CD4-positive, alpha-beta memory T cell (primary cell): ENCODE measurements around the gene URAD. TPM values are rescaled to one million over a fixed set of nuclear protein-coding genes. Genes with fewer than 3 reads are reported as not detected.

ENCODE experiments used
- CTCF ChIA-PET: fragments of 350-600 bp; sonication (Branson Sonifier 250); formaldehyde crosslinking; loops from one replicate; lab custom pipeline; 2021; ENCODE audit warnings: inconsistent platforms; ENCODE audit not compliant: partially characterized antibody; lab: Charles Lee
- POLR2A ChIA-PET: fragments of 350-600 bp; sonication (Branson Sonifier 250); formaldehyde crosslinking; loops from one replicate; lab custom pipeline; 2021; ENCODE audit not compliant: partially characterized antibody; lab: Charles Lee
- DNase-seq, 5 donors: peaks; one replicate each; pipeline versions ENCODE4 v3.0.0 to v3.0.0-alpha.2; 2020 to 2022; ENCODE audit warnings: mixed read lengths in 1 of 5
- H3K27ac ChIP-seq: one replicate; pipeline ENCODE4 v1.7.0; 2013; ENCODE audit warnings: low read depth, low read length
- H3K27me3 ChIP-seq: 2 replicates; pipeline ENCODE4 v1.7.0; 2013; ENCODE audit warnings: mild to moderate bottlenecking, low read length, moderate library complexity; ENCODE audit not compliant: insufficient read depth
- H3K36me3 ChIP-seq: 2 replicates; pipeline ENCODE4 v1.7.0; 2013; ENCODE audit warnings: mild to moderate bottlenecking, low read length, moderate library complexity; ENCODE audit not compliant: insufficient read depth
- H3K4me1 ChIP-seq: 2 replicates; pipeline ENCODE4 v1.7.0; 2013; ENCODE audit warnings: mild to moderate bottlenecking, low read length, moderate library complexity; ENCODE audit not compliant: insufficient read depth
- H3K4me3 ChIP-seq, 2 donors: one replicate each; pipeline ENCODE4 v1.7.0; 2013; ENCODE audit warnings: low read length in 2 of 2, mild to moderate bottlenecking in 1 of 2
- H3K9me3 ChIP-seq, 2 donors: one replicate each; pipeline ENCODE4 v1.7.0; 2013; ENCODE audit warnings: low read length in 2 of 2, control low read depth in 1 of 2; ENCODE audit not compliant: control insufficient read depth in 1 of 2
- H3K27ac Mint-ChIP-seq, 7 donors: one replicate each; pipeline ENCODE4 v1.8.0; 2020 to 2021; ENCODE audit warnings: mixed read lengths in 7 of 7, mild to moderate bottlenecking in 6 of 7, inconsistent platforms in 3 of 7, moderate library complexity in 3 of 7
- H3K27me3 Mint-ChIP-seq, 2 donors: one replicate each; pipeline ENCODE4 v1.8.0; 2020 to 2021; ENCODE audit warnings: mixed read lengths in 2 of 2
- H3K36me3 Mint-ChIP-seq, 2 donors: one replicate each; pipeline ENCODE4 v1.8.0; 2020 to 2021; ENCODE audit warnings: mixed read lengths in 2 of 2, inconsistent platforms in 1 of 2, mild to moderate bottlenecking in 1 of 2
- H3K4me1 Mint-ChIP-seq, 4 donors: one replicate each; pipeline ENCODE4 v1.8.0; 2020 to 2021; ENCODE audit warnings: mixed read lengths in 4 of 4, mild to moderate bottlenecking in 1 of 4
- H3K4me3 Mint-ChIP-seq, 8 donors: one replicate each; pipeline ENCODE4 v1.8.0; 2020 to 2021; ENCODE audit warnings: mixed read lengths in 8 of 8, mild to moderate bottlenecking in 7 of 8, moderate library complexity in 6 of 8, inconsistent platforms in 3 of 8
- H3K9me3 Mint-ChIP-seq, 8 donors: one replicate each; pipeline ENCODE4 v1.8.0; 2020 to 2021; ENCODE audit warnings: mixed read lengths in 8 of 8, mild to moderate bottlenecking in 5 of 8, inconsistent platforms in 3 of 8, moderate library complexity in 1 of 8
- intact Hi-C: fragments of 100-400 bp; cut with micrococcal nuclease; formaldehyde crosslinking; loops from one replicate; pipeline ENCODE4 v1.15.1; 2023
- polyA plus RNA-seq, 2 donors: library from polyadenylated mRNA; unstranded; fragments of 300-500 nt; fragmentation: Illumina TruSeq; gene quantifications; one replicate each; pipeline ENCODE4 v1.2.3, GENCODE V29; 2021
- total RNA-seq, 2 experiments: library from RNA; stranded (reverse); gene quantifications; one replicate each; pipeline ENCODE4 v1.2.3, GENCODE V29; 2021

The URAD gene
- total and polyA plus RNA-seq, 4 experiments from 2014 or later: not detected

DNA sequence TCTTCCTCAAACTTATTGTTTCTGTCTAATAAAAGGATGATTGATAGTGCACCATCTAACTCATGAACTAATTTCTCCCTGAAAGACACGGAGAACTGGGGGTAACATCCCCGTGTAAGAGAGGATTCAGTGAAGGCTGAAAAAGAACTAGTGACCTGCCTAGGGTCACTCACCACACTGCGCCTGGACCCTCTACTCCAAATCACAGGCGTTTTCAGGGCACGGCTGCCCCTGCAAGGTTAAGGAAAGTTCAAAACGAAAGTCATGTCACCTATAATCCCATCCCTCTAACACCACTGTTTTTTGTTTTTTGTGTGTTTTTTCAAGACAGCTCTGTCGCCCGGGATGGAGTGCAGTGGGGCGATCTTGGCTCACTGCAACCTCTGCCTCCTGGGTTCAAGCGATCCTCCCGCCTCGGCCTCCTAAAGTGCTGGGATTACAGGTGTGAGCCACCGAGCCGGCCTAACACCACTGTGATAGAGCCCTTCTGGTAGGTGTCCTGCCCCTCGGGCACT lies 8.7 kb downstream of the URAD start:
- no peaks in the 10 kb centered on the region for H3K36me3 ChIP-seq
- Mint-ChIP-seq H3K9me3 (peaks cover 0 to 3% (median 0%) of the 10 kb centered on the region in 8 donors), H3K36me3 (no peaks in the 10 kb centered on the region), H3K4me3 (peak overlapping the region in 7 of 8 donors; percentile 21 to 71 (median 57)), H3K27ac (no peak overlapping the region), H3K27me3 (peaks cover 61 to 68% of the 10 kb centered on the region in 2 donors), H3K4me1 (peaks cover 10 to 42% (median 21%) of the 10 kb centered on the region in 4 donors)
- intact Hi-C loops: no loop called here
- DNase-seq: no peak
- ChIA-PET CTCF (interaction anchor here (1.1 to 13.0 kb wide), 3 partner anchors 151 to 619 kb away, joined by 4 to 189 read pairs (median 6); no protein-coding TSS in a partner anchor), POLR2A (no interaction called here)
- H3K27ac ChIP-seq: no peak overlapping the region
- H3K27me3 ChIP-seq: peaks cover 14% of the 10 kb centered on the region
- peaks cover 11% of the 10 kb centered on the region for H3K4me1 ChIP-seq
- no peak overlapping the region for H3K4me3 ChIP-seq
- H3K9me3 ChIP-seq: no peaks in the 10 kb centered on the region

DNA sequence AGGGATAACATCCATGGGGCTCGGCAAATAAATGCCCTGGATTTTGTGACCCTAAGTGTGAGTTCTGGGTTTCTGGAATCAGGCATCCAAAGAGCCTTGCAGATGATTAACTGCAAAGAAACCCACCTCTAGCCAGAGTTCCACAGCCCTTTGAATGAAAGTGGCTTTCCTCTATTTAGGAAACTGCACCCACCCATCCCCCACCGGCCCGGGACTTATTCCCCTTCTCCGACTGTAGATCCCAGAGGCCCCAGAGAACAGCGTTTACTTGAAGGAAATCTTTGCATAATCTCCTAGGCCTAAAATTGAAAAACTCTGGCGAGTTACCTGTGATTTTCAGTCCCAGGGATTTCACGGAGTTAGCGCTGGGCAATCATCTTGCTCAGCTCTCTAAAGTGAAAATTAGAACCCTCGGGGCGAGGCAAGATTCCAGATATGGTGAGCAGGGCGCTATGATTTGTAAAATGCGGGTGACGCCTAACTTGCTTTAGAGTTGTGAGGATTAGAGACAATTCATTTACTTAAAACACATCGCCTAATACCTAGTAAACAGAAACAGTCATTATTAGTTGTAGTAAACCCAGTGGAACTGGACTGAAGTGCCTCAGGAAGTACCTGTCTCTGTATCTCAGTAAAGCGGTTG lies 9.4 kb downstream of the URAD start:
- H3K9me3 ChIP-seq: no peaks in the 10 kb centered on the region
- peaks cover 15% of the 10 kb centered on the region for H3K27me3 ChIP-seq
- ChIA-PET CTCF (interaction anchor here (1.1 to 13.0 kb wide), 5 partner anchors 10 to 619 kb away, joined by 3 to 189 read pairs (median 6); partner anchors contain the start of gene URAD), POLR2A (no interaction called here)
- H3K4me1 ChIP-seq: peaks cover 11% of the 10 kb centered on the region
- H3K4me3 Mint-ChIP-seq: peak overlapping the region in 6 of 8 donors; percentile 39 to 71 (median 60)
- no peak for DNase-seq
- H3K36me3 Mint-ChIP-seq: no peaks in the 10 kb centered on the region
- H3K27me3 Mint-ChIP-seq: peaks cover 66 to 72% of the 10 kb centered on the region in 2 donors
- peaks cover 0 to 3% (median 0%) of the 10 kb centered on the region in 8 donors for H3K9me3 Mint-ChIP-seq
- peaks cover 9 to 42% (median 21%) of the 10 kb centered on the region in 4 donors for H3K4me1 Mint-ChIP-seq
- H3K27ac Mint-ChIP-seq: peak overlapping the region in 1 of 7 donors; percentile 18
- no peaks in the 10 kb centered on the region for H3K36me3 ChIP-seq
- intact Hi-C loops: no loop called here
- H3K27ac ChIP-seq: no peak overlapping the region
- no peak overlapping the region for H3K4me3 ChIP-seq

DNA sequence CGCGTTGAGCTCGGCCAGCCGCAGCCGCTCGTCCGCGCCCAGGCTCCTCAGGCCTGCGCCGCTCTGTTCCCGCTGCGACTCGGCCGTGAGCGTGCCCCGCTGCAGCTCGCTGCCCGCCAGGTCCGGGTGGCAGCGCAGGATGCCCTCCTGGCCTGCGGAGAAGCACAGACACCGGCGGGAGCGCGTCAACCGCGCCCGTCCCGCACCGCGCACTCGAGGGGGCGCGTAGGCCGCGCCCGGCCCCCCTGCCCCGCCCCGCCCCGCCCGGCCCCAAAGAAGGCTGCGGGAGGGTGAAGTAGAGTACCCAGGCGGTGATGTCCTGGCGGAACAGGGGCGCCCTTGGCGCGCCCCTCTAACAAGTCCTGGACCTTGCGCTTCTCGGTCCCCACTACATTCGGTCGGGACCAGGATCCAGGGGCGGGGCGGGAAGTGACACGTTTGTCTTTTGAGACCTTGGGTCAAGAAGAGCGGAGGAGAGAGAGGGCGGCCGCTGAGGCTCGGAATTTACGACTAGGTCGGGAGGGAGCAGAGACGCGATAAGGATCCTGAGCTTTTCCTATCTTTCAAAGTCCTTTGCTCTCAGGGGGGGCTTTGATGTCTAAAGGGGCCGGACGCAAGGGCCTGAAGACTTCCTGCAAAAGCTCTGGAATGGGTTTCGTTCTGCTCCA lies 10.1 kb downstream of the URAD start:
- no peak for DNase-seq
- ChIA-PET POLR2A (no interaction called here), CTCF (interaction anchor here (1.1 to 13.0 kb wide), 5 partner anchors 10 to 618 kb away, joined by 3 to 189 read pairs (median 6); partner anchors contain the start of gene URAD)
- intact Hi-C loops: no loop called here
- H3K36me3 ChIP-seq: no peaks in the 10 kb centered on the region
- peaks cover 15% of the 10 kb centered on the region for H3K27me3 ChIP-seq
- H3K9me3 Mint-ChIP-seq: peaks cover 0 to 3% (median 0%) of the 10 kb centered on the region in 8 donors
- H3K27me3 Mint-ChIP-seq: peaks cover 71 to 74% of the 10 kb centered on the region in 2 donors
- H3K4me1 Mint-ChIP-seq: peaks cover 9 to 42% (median 21%) of the 10 kb centered on the region in 4 donors
- H3K4me1 ChIP-seq: peaks cover 11% of the 10 kb centered on the region
- H3K4me3 ChIP-seq: no peak overlapping the region
- no peak overlapping the region for H3K27ac ChIP-seq
- no peaks in the 10 kb centered on the region for H3K9me3 ChIP-seq
- peak overlapping the region in 3 of 8 donors; percentile 18 to 68 (median 64) for H3K4me3 Mint-ChIP-seq
- no peaks in the 10 kb centered on the region for H3K36me3 Mint-ChIP-seq
- H3K27ac Mint-ChIP-seq: no peak overlapping the region

DNA sequence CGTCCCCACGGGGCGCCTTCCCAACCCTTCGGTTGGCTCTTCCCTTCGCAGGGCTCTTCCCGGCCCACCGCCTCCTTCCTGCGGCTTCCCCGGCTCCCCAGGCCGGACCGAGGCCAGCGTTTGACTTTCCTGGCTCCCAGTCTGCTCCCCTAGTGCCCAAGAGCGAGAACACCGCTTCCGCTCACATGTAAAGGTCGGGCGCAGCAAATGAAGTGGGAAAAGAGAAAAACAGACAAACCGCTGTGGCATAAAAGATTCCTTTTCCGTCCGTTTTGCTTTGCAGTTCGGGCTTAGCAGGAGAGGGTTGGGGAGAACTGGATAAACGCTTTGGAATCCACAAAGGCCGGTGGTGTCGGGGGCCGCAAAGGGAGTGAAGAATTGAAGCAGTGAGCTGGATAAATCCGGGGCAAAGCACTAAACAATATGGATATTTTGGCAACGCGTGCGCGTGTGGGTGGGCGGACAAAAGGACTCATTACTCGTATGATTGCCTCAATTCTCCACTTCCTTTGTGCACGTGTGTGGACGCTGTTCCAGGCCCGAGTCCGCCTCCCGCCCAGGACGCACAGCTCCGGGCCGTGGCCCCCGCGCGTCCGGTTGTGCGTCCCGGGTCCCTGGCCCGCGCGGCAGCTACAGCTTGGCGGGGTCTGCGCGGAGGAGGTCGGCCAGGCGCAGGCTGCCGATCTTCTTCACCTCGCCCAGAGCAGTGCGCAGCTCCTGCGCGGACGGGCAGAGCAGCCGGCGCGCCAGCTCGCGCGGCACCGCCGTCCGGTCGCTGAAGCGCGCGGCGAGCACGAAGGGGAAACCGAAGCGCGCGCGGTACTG lies 10.8 kb downstream of the URAD start:
- Mint-ChIP-seq H3K4me1 (peaks cover 9 to 42% (median 21%) of the 10 kb centered on the region in 4 donors), H3K27me3 (peaks cover 68 to 74% of the 10 kb centered on the region in 2 donors), H3K27ac (no peak overlapping the region), H3K36me3 (no peaks in the 10 kb centered on the region), H3K4me3 (peak overlapping the region in 2 of 8 donors; percentile 54 to 71), H3K9me3 (peaks cover 0 to 3% (median 0%) of the 10 kb centered on the region in 8 donors)
- Histone ChIP-seq H3K36me3 (no peaks in the 10 kb centered on the region), H3K4me3 (no peak overlapping the region), H3K9me3 (no peaks in the 10 kb centered on the region), H3K27ac (no peak overlapping the region), H3K27me3 (peaks cover 19% of the 10 kb centered on the region), H3K4me1 (peaks cover 11% of the 10 kb centered on the region)
- intact Hi-C loops: no loop called here
- POLR2A ChIA-PET: no interaction called here
- DNase-seq: no peak
- CTCF ChIA-PET: interaction anchor here (0.6 to 13.0 kb wide), 4 partner anchors 149 to 1048 kb away, joined by 3 to 189 read pairs (median 5); no protein-coding TSS in a partner anchor

DNA sequence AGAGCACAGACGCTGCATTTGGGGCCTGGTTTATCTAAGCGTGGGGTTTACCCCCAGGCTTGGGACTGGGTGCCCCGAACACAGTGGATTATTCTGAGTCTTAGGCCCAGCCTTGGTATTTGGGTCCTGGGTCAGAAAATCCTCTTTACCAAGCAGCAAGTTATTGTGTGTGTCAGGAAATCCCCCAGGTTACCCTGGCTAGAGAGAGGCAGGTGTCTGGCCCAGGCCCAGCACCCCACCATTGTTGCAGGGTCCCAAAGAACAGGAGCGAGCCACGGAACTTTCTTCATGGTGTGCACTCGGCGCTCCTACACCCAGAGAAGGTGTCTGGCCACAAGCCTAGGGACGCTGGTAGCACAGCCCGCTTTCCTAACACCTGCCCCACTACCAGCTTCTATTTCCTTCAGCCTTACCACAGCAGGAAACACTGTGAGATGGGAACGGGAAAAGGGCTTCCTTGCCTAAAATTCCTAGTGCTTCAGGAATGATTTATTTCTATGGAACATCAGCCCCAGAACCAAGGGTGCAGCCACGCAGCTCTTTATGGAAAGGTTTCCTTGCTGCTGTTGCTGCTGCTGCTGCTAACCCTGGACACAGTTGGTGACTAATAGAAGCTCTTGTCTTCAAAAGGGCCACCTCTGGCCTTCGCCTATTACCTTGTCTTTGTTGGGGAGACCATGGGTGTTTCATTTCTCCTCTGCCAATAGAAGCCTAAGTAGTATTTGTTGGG lies 12.0 kb downstream of the URAD start:
- peaks cover 63 to 67% of the 10 kb centered on the region in 2 donors for H3K27me3 Mint-ChIP-seq
- peaks cover 7 to 42% (median 21%) of the 10 kb centered on the region in 4 donors for H3K4me1 Mint-ChIP-seq
- H3K27me3 ChIP-seq: peaks cover 28% of the 10 kb centered on the region
- no peak overlapping the region for H3K4me3 Mint-ChIP-seq
- no peaks in the 10 kb centered on the region for H3K9me3 ChIP-seq
- POLR2A ChIA-PET: no interaction called here
- CTCF ChIA-PET: interaction anchor here (0.6 to 4.0 kb wide), 4 partner anchors 8 to 1047 kb away, joined by 3 to 19 read pairs (median 4); no protein-coding TSS in a partner anchor
- peaks cover 0 to 3% (median 0%) of the 10 kb centered on the region in 8 donors for H3K9me3 Mint-ChIP-seq
- intact Hi-C loops: no loop called here
- H3K27ac Mint-ChIP-seq: no peak overlapping the region
- H3K36me3 ChIP-seq: no peaks in the 10 kb centered on the region
- no peak overlapping the region for H3K4me3 ChIP-seq
- no peak for DNase-seq
- no peak overlapping the region for H3K27ac ChIP-seq
- peaks cover 11% of the 10 kb centered on the region for H3K4me1 ChIP-seq
- no peaks in the 10 kb centered on the region for H3K36me3 Mint-ChIP-seq

DNA sequence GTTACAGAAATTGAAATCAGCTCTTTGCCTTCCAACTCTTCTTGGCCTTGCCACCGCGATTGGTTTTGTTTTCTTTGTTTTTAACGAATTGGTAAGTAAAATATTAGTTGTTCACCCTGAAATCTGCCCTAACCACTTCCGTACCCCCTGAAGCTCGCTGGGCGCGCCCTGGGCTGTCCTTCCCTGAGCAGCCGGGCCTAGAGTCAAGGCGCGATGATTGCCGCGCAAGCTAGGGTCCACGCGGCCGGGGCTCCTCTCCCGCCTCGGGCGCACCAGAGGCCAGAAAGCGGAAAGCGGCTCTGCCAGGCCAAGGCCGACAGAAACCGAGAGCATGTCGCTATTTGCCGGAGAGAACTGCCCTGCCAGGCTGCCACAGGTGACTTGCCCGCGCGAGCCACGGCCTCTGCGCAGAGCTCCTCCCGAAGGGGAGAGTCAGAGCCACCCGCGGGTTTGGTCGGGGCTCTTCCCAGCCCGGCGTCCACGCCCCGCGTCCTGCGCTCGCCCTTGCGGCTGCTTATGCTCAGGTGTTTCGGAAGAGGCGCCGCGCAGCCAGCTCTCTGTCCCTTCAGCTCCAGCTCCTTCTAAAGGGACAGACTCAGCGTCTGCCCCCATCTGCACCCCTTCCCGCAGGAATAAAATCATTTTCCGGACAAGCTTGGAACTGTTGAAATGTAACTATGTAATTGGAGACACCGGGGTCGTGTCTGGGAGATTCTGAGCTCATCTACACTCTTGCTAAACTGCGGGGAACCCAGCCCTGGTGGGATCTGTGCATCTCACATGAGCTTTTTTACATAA lies 12.7 kb downstream of the URAD start:
- CTCF ChIA-PET: interaction anchor here (1.9 to 4.0 kb wide), 2 partner anchors 9 to 149 kb away, joined by 5 to 19 read pairs; no protein-coding TSS in a partner anchor
- H3K4me1 Mint-ChIP-seq: peaks cover 7 to 44% (median 18%) of the 10 kb centered on the region in 4 donors
- H3K36me3 ChIP-seq: no peaks in the 10 kb centered on the region
- intact Hi-C loops: no loop called here
- H3K4me3 Mint-ChIP-seq: peak overlapping the region in 1 of 8 donors; percentile 59
- peaks cover 0 to 4% (median 0%) of the 10 kb centered on the region in 8 donors for H3K9me3 Mint-ChIP-seq
- POLR2A ChIA-PET: no interaction called here
- H3K27me3 ChIP-seq: peaks cover 28% of the 10 kb centered on the region
- H3K4me1 ChIP-seq: peaks cover 11% of the 10 kb centered on the region
- H3K36me3 Mint-ChIP-seq: no peaks in the 10 kb centered on the region
- H3K9me3 ChIP-seq: no peaks in the 10 kb centered on the region
- peak overlapping the region in 3 of 7 donors; percentile 18 to 65 (median 46) for H3K27ac Mint-ChIP-seq
- no peak overlapping the region for H3K27ac ChIP-seq
- peaks cover 63 to 67% of the 10 kb centered on the region in 2 donors for H3K27me3 Mint-ChIP-seq
- no peak for DNase-seq
- H3K4me3 ChIP-seq: no peak overlapping the region
